ENCODE measurements around the gene TANC1.
"Not testable (repeated sequence)": the region's sequence is repeated elsewhere in the genome, so short reads cannot be mapped to it uniquely, and the experiment has no call there.

Gene TANC1

DNA sequence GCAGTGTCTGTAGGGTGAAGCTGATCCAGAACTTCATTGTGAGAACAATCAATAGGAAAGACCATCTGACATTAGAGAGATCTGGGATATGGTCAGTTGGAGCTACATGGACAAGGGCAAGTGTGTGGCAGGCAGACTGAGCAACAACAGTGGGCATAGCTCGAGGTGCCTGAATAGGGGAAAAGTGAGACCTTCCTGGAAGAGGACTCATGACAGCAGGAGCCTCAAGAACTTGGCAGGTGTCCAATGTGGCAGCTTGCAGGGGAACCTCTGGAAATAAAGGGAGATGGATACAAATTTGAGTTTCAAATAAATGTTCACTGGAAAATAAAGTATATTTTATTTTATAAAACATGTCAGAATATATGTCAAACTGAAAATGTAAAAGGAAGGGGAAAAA lies 117.9 kb downstream of the TANC1 start:
- Mint-ChIP-seq H3K27ac (no peak overlapping the region), H3K4me3 (no peak overlapping the region), H3K9me3 (ENCODE audit: low read depth) (no peaks in the 10 kb centered on the region), H3K36me3 (no peaks in the 10 kb centered on the region), H3K4me1 (ENCODE audit: low read depth) (peaks cover 32% of the 10 kb centered on the region), H3K27me3 (no peaks in the 10 kb centered on the region)

DNA sequence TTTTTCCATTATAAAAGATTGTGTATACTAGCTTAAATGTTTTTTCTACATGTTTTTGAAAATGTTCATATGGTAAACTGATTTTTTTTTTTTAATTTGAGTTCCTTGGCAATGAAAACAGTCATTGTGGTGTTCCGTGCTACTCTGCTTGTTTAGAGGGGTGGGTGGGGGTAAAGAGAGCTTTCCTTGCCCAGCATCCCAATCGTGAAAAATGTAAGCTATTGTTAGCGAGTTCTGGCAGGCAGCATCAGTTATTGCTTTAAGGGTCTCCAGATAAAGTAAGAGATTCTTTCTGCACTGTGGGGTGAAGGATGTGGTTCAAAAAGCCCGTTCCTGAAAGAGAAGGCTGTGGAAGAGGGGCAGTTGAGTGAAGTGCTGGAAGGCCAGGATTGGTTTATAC lies 118.4 kb downstream of the TANC1 start:
- Mint-ChIP-seq H3K4me1 (ENCODE audit: low read depth) (peaks cover 37% of the 10 kb centered on the region), H3K36me3 (no peaks in the 10 kb centered on the region), H3K27ac (no peak overlapping the region), H3K4me3 (no peak overlapping the region), H3K27me3 (no peaks in the 10 kb centered on the region), H3K9me3 (ENCODE audit: low read depth) (no peaks in the 10 kb centered on the region)

DNA sequence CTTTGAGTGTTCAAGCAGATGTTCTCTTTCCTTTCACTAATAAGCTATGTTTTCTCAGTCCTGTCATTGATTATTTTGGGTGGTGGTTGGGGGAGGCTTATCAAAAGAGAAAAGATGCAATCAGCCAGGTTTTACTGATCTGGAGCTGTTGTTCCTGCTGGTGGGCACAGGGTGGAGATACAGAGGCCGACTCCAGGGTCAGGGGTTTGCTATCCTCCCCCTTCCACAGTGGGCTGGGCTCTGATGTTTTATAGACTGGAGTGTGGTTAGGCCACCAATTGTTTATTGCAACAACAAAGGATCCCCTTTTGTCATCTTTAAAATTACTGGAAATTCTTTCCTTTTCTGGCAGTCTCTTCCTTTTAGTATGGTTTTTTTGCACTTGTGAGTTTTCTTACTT lies 120.5 kb downstream of the TANC1 start:
- H3K27me3 Mint-ChIP-seq = no peaks in the 10 kb centered on the region
- no peak overlapping the region for H3K4me3 Mint-ChIP-seq
- no peaks in the 10 kb centered on the region for H3K9me3 Mint-ChIP-seq (ENCODE audit: low read depth)
- no peak overlapping the region for H3K27ac Mint-ChIP-seq
- no peaks in the 10 kb centered on the region for H3K36me3 Mint-ChIP-seq
- H3K4me1 Mint-ChIP-seq (ENCODE audit: low read depth) = peaks cover 58% of the 10 kb centered on the region

GRCh38 chr2:159089543-159089942 lies 121.1 kb downstream of the TANC1 start:
- Mint-ChIP-seq H3K27me3 (no peaks in the 10 kb centered on the region), H3K4me3 (no peak overlapping the region), H3K9me3 (ENCODE audit: low read depth) (no peaks in the 10 kb centered on the region), H3K36me3 (no peaks in the 10 kb centered on the region), H3K4me1 (ENCODE audit: low read depth) (peaks cover 64% of the 10 kb centered on the region), H3K27ac (no peak overlapping the region)

- Mint-ChIP-seq H3K27ac (peak overlapping the region; percentile 13), H3K4me3 (no peak overlapping the region), H3K9me3 (ENCODE audit: low read depth) (no peaks in the 10 kb centered on the region), H3K4me1 (ENCODE audit: low read depth) (peaks cover 64% of the 10 kb centered on the region), H3K27me3 (no peaks in the 10 kb centered on the region), H3K36me3 (peaks cover under 1% of the 10 kb centered on the region)
These were observed 122.2 kb downstream of the TANC1 start for GRCh38 chr2:159090514-159091201.

DNA sequence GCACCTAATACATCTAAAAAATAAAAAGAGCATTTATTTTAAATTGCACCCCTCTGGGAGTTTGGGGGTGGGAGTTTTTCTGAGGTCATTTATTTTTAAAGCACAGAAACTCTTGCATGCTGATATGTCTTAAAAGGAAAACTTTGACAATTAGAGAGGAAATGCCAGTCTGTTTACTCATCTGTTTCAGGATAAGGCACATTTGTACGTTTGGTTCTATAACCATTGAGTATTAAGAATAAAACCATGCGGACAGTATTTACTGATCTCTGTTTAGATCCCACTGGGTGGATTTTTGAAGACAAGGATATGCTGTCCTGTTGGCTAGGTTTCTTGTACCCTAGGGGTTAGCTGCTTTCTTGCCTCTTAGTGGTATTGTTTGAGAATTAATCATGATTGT lies 122.9 kb downstream of the TANC1 start:
- H3K4me1 Mint-ChIP-seq (ENCODE audit: low read depth) = peaks cover 61% of the 10 kb centered on the region
- H3K36me3 Mint-ChIP-seq = peaks cover 4% of the 10 kb centered on the region
- peak overlapping the region; percentile 65 for H3K27ac Mint-ChIP-seq
- no peaks in the 10 kb centered on the region for H3K27me3 Mint-ChIP-seq
- H3K4me3 Mint-ChIP-seq = peak overlapping the region; percentile 54
- H3K9me3 Mint-ChIP-seq (ENCODE audit: low read depth) = peaks cover 1% of the 10 kb centered on the region

GRCh38 chr2:159091976-159092375 lies 123.5 kb downstream of the TANC1 start:
- Mint-ChIP-seq H3K27me3 (no peaks in the 10 kb centered on the region), H3K27ac (peak overlapping the region; percentile 65), H3K4me3 (peak overlapping the region; percentile 54), H3K4me1 (ENCODE audit: low read depth) (peaks cover 57% of the 10 kb centered on the region), H3K36me3 (peaks cover 10% of the 10 kb centered on the region), H3K9me3 (ENCODE audit: low read depth) (peaks cover 7% of the 10 kb centered on the region)

DNA sequence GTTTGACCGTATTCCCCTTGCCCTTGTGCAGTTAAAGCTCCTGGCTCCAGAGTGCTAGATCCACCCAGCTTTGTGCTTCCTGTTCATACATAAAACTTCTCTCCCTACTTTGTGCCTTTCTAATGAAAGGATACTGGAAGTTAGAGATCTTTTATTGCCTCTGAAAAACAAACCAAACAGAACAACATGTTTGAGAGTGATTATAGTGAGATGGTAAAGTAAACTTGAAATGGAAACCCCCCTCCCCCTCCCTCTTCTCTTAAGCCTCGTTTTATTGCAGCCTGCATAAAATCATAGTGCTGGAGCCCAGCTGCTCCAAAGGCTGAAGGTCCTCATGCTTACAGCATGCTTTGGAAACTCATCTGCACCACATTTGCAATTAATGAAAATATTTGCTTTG lies 125.1 kb downstream of the TANC1 start:
- H3K9me3 Mint-ChIP-seq (ENCODE audit: low read depth) = peaks cover 8% of the 10 kb centered on the region
- H3K4me3 Mint-ChIP-seq = no peak overlapping the region
- no peak overlapping the region for H3K27ac Mint-ChIP-seq
- H3K4me1 Mint-ChIP-seq (ENCODE audit: low read depth) = peaks cover 51% of the 10 kb centered on the region
- no peaks in the 10 kb centered on the region for H3K27me3 Mint-ChIP-seq
- H3K36me3 Mint-ChIP-seq = peaks cover 11% of the 10 kb centered on the region

DNA sequence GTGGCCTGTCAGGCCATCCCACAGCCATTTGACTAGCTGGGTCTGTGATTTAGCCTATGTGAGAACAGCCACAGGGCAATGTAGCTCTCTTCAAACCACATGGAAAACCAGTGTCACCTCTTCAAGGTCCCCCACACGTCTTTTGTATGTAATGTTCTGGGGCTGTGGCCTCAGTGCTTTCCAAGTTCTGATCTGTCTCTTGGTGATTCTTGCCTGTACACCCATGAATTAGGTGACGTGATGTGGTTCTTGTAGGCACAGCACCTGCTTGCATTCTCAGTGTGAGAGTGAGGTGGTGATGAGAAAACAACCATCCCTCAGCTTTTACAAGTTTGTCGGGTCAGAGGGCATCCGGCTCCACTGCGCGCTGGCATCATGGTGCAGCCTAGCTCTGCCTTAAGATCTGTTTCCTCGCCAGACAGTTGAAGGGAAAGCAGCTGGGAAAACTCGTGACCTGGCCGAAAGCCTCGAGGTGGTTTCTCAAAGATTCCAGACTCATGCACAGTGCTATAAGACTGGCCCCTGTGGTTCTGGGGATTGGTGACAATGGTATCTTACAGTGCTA lies 125.8 kb downstream of the TANC1 start:
- no peaks in the 10 kb centered on the region for H3K27me3 Mint-ChIP-seq
- no peak overlapping the region for H3K4me3 Mint-ChIP-seq
- peaks cover 8% of the 10 kb centered on the region for H3K9me3 Mint-ChIP-seq (ENCODE audit: low read depth)
- H3K36me3 Mint-ChIP-seq = peaks cover 11% of the 10 kb centered on the region
- peak overlapping the region; percentile 29 for H3K27ac Mint-ChIP-seq
- peaks cover 51% of the 10 kb centered on the region for H3K4me1 Mint-ChIP-seq (ENCODE audit: low read depth)

GRCh38 chr2:159095813-159096212 lies 127.4 kb downstream of the TANC1 start:
- Mint-ChIP-seq H3K4me1 (ENCODE audit: low read depth) (peaks cover 37% of the 10 kb centered on the region), H3K9me3 (ENCODE audit: low read depth) (peaks cover 8% of the 10 kb centered on the region), H3K27me3 (no peaks in the 10 kb centered on the region), H3K36me3 (peaks cover 11% of the 10 kb centered on the region), H3K27ac (no peak overlapping the region), H3K4me3 (no peak overlapping the region)

DNA sequence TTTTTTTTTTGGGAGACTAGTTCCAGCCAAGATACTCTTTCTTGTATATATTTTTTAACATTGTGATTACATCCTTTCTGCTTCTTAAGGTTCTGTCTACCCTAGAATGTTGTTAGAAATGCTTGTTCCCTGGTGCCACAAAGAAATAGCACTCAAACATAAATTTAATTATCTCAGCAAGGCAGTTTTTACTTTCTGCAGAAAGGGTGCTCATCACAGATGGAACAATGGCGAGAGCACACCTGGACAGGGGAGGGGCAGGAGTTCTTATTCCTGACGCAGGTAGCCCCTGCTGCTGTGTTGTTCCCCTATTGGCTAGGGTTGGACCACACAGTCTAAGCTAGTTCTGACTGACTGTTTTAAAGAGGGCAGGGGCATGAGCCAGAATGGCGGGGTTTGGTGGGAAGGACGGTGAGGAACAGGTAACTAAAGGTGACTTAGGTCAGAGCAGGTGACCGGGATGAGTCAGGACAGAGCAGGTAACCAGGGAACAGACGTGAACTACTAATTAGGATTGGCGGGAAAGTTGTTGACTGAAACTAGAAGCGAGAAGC lies 127.9 kb downstream of the TANC1 start:
- H3K4me1 Mint-ChIP-seq (ENCODE audit: low read depth) = peaks cover 32% of the 10 kb centered on the region
- H3K27me3 Mint-ChIP-seq; H3K4me3 Mint-ChIP-seq; H3K27ac Mint-ChIP-seq; H3K9me3 Mint-ChIP-seq (ENCODE audit: low read depth): not testable (repeated sequence)
- peaks cover 11% of the 10 kb centered on the region for H3K36me3 Mint-ChIP-seq

GRCh38 chr2:159096901-159097300 lies 128.5 kb downstream of the TANC1 start:
- Mint-ChIP-seq H3K4me1 (ENCODE audit: low read depth) (peaks cover 27% of the 10 kb centered on the region), H3K4me3 (no peak overlapping the region), H3K36me3 (peaks cover 11% of the 10 kb centered on the region), H3K9me3 (ENCODE audit: low read depth) (peaks cover 8% of the 10 kb centered on the region), H3K27me3 (no peaks in the 10 kb centered on the region), H3K27ac (no peak overlapping the region)

GRCh38 chr2:159098361-159098760 lies 129.9 kb downstream of the TANC1 start:
- Mint-ChIP-seq H3K27ac (no peak overlapping the region), H3K36me3 (peaks cover 11% of the 10 kb centered on the region), H3K27me3 (no peaks in the 10 kb centered on the region), H3K4me3 (no peak overlapping the region), H3K9me3 (ENCODE audit: low read depth) (peaks cover 8% of the 10 kb centered on the region), H3K4me1 (ENCODE audit: low read depth) (peaks cover 12% of the 10 kb centered on the region)

DNA sequence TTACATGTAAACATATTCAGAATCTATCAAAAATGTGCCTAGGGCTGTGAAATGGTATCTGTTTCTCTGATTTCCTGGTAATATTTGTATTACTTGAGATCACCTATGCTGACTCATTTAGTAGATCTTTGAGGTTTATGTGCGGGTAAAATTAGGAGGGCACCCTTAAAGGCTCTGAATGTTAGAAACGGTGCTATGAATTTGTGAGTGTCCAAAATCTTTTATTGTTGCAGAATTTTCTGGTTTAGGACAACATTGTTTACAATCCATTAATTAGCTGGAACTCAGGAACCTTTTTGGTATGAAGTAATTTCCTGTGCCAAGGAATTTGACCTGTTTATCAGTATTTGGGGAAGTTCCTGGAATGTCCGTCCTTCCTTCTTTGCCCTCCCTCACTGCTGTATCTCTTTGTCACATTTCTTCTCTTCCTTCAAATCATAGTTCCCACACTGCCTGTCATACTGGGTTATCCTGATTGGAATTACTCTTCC lies 130.5 kb downstream of the TANC1 start:
- Mint-ChIP-seq H3K27me3 (no peaks in the 10 kb centered on the region), H3K27ac (no peak overlapping the region), H3K4me3 (no peak overlapping the region), H3K9me3 (ENCODE audit: low read depth) (peaks cover 8% of the 10 kb centered on the region), H3K4me1 (ENCODE audit: low read depth) (peaks cover 6% of the 10 kb centered on the region), H3K36me3 (peaks cover 11% of the 10 kb centered on the region)

- peaks cover 1% of the 10 kb centered on the region for H3K36me3 Mint-ChIP-seq
- H3K9me3 Mint-ChIP-seq (ENCODE audit: low read depth) = peaks cover 1% of the 10 kb centered on the region
- no peaks in the 10 kb centered on the region for H3K27me3 Mint-ChIP-seq
- H3K27ac Mint-ChIP-seq = no peak overlapping the region
- H3K4me1 Mint-ChIP-seq (ENCODE audit: low read depth) = no peaks in the 10 kb centered on the region
- H3K4me3 Mint-ChIP-seq = no peak overlapping the region
These were observed 133.5 kb downstream of the TANC1 start for GRCh38 chr2:159101755-159102489.
